Spleen (tissue), 11 donors: ENCODE measurements around the gene ETV1. TPM values are rescaled to one million over a fixed set of nuclear protein-coding genes. Genes with fewer than 3 reads are reported as not detected.

ENCODE experiments used
- DNase-seq: peaks from one replicate; pipeline ENCODE4 v3.0.0-alpha.2; 2020
- H3K27ac ChIP-seq, 8 donors: fragments of 200-600 bp; sonication (generic) in 7 of 8; 1 replicate in 4 of 8; 2 replicates in 4 of 8; pipeline versions ENCODE4 v1.5.0 to v1.8.0; 2016 to 2021; ENCODE audit warnings: inconsistent platforms in 4 of 8, mild to moderate bottlenecking in 4 of 8, moderate library complexity in 1 of 8
- H3K27me3 ChIP-seq, 7 donors: fragments of 200-600 bp; sonication (generic) in 6 of 7; replicated peaks in 1 of 7; 1 replicate in 4 of 7; 2 replicates in 3 of 7; pipeline versions ENCODE4 v1.5.0 to v1.8.0; 2016 to 2021; ENCODE audit warnings: inconsistent platforms in 3 of 7, mild to moderate bottlenecking in 1 of 7
- H3K36me3 ChIP-seq, 6 donors: fragments of 200-600 bp; sonication (generic) in 5 of 6; 1 replicate in 4 of 6; 2 replicates in 2 of 6; pipeline versions ENCODE4 v1.5.0 to v1.8.0; 2016 to 2021; ENCODE audit warnings: inconsistent platforms in 2 of 6
- H3K4me1 ChIP-seq, 6 donors: fragments of 200-600 bp; sonication (generic) in 5 of 6; 1 replicate in 3 of 6; 2 replicates in 3 of 6; pipeline versions ENCODE4 v1.5.0 to v1.8.0; 2016 to 2021; ENCODE audit warnings: inconsistent platforms in 3 of 6
- H3K4me3 ChIP-seq, 8 donors: fragments of 200-600 bp; sonication (generic) in 7 of 8; 1 replicate in 4 of 8; 2 replicates in 4 of 8; pipeline versions ENCODE4 v1.5.0 to v1.8.0; 2016 to 2021; ENCODE audit warnings: inconsistent platforms in 4 of 8, mild to moderate bottlenecking in 4 of 8, moderate library complexity in 2 of 8
- H3K9me3 ChIP-seq, 8 donors: fragments of 200-600 bp; sonication (generic) in 7 of 8; 1 replicate in 4 of 8; 2 replicates in 4 of 8; pipeline versions ENCODE4 v1.5.0 to v1.8.0; 2016 to 2021; ENCODE audit warnings: inconsistent platforms in 4 of 8
- POLR2A ChIP-seq, 3 donors: fragments of 450-650 bp; IDR thresholded peaks; one replicate each; pipeline ENCODE4 v1.5.1; 2017; ENCODE audit warnings: antibody characterized with exemption in 3 of 3, mild to moderate bottlenecking in 1 of 3
- POLR2AphosphoS5 ChIP-seq, 3 donors: sonication (generic); formaldehyde crosslinking; IDR thresholded peaks; one replicate each; pipeline ENCODE4 v1.5.1; 2017; ENCODE audit warnings: antibody characterized with exemption in 3 of 3
- WGBS, 5 donors: extraction: QIAGEN DNeasy Blood & Tissue Kit in 3 of 5; methylation state at CpG; one replicate each; pipeline versions ENCODE4 v1.1.5 to v1.1.7; 2013 to 2018; 5-methylcytosine and 5-hydroxymethylcytosine counted together
- intact Hi-C: fragments of 100-400 bp; cut with DNase I; formaldehyde crosslinking; loops from one replicate; pipeline ENCODE4 v1.15.0; 2023; ENCODE audit warnings: low total_unique reads
- polyA plus RNA-seq, 3 donors: library from polyadenylated mRNA; stranded (reverse); fragments of 200-250 nt; gene quantifications; one replicate each; pipeline ENCODE4 v1.2.1, GENCODE V29; 2013
- small RNA-seq, 4 donors: library from RNA; depleted of rRNA; stranded (forward); fragments of <200 nt; gene quantifications; one replicate each; pipeline ENCODE3, GENCODE V24; 2016
- total RNA-seq, 7 donors: library from RNA; depleted of rRNA in 3 of 7; stranded (reverse); fragments of >200 nt in 3 of 7; fragmentation: NEBNext Ultra II Directional in 4 of 7; extraction: Animal tissue kit (Norgen Biotek cat#: 25700) in 4 of 7; gene quantifications; one replicate each; pipeline versions ENCODE4 v1.1.0 to v1.2.1, GENCODE V29; 2016 to 2021
- TF ChIP-seq, protein P1 (sequence below), 11 experiments: fragments of 200-600 bp in 7 of 11; fragments of 450-650 bp in 4 of 11; sonication (generic) in 4 of 11; IDR thresholded peaks in 8 of 11; conservative IDR thresholded peaks in 3 of 11; 1 replicate in 7 of 11; 2 replicates in 4 of 11; pipeline versions ENCODE4 v1.4.0 to v1.8.0; 2016 to 2021; ENCODE audit warnings: antibody characterized with exemption in 11 of 11, inconsistent platforms in 4 of 11, mild to moderate bottlenecking in 1 of 11
- donor health status: healthy with polysubstance abuse.
- donor health status: DM: no; HTN: no; CAD: no; lungs with moderate emphysema.
- donor health status: DM: no; HTN: no; CAD: no.
- donor health status: Bipolar disorder and iron deficiency.
- donor health status: healthy.
- donor health status: DM: no; HTN: no; CAD: no.
- donor health status: DM: yes; HTN: yes; CAD: no.

ETV1 gene
- total and polyA plus RNA-seq, 10 donors: 1.5 to 20.0 (median 7.2) TPM

DNA sequence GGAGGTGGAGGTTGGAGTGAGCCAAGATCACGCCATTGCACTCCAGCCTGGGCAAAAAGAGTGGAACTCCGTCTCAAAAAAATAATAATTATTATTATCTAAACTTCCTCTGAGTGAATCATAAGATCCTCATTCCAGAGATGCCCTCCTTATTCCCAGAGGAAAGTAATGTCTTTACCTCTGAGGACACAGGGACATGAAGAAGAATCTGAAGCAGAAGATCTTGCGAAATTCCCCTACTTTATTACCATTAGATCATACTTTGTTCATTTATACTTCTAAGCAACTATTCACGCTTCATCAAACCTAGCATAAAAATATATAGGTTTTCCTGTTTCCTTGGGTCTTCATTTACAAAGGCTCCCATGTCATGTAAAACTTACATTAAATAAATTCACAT lies 143.1 kb downstream of the ETV1 start:
- Histone ChIP-seq H3K4me1 (peaks cover 0 to 18% (median 0%) of the 10 kb centered on the region in 6 donors), H3K27me3 (no peaks in the 10 kb centered on the region), H3K9me3 (no peaks in the 10 kb centered on the region), H3K36me3 (no peaks in the 10 kb centered on the region), H3K4me3 (no peak overlapping the region), H3K27ac (no peak overlapping the region)
- DNase-seq: no peak
- intact Hi-C loops: no loop called here
- no peak for TF ChIP-seq POLR2AphosphoS5 (IDR thresholded peaks at IDR 0.05)
- no peak for TF ChIP-seq POLR2A (IDR thresholded peaks at IDR 0.05)
- TF ChIP-seq, protein P1, sequence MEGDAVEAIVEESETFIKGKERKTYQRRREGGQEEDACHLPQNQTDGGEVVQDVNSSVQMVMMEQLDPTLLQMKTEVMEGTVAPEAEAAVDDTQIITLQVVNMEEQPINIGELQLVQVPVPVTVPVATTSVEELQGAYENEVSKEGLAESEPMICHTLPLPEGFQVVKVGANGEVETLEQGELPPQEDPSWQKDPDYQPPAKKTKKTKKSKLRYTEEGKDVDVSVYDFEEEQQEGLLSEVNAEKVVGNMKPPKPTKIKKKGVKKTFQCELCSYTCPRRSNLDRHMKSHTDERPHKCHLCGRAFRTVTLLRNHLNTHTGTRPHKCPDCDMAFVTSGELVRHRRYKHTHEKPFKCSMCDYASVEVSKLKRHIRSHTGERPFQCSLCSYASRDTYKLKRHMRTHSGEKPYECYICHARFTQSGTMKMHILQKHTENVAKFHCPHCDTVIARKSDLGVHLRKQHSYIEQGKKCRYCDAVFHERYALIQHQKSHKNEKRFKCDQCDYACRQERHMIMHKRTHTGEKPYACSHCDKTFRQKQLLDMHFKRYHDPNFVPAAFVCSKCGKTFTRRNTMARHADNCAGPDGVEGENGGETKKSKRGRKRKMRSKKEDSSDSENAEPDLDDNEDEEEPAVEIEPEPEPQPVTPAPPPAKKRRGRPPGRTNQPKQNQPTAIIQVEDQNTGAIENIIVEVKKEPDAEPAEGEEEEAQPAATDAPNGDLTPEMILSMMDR (IDR thresholded peaks at IDR 0.05 in 8 of 11, conservative IDR thresholded peaks at IDR 0.05 in 3 of 11): no peak
- 86 to 93% (median 88%) methylated on average over 4 of the region's 4 CpGs for WGBS, 5 donors

DNA sequence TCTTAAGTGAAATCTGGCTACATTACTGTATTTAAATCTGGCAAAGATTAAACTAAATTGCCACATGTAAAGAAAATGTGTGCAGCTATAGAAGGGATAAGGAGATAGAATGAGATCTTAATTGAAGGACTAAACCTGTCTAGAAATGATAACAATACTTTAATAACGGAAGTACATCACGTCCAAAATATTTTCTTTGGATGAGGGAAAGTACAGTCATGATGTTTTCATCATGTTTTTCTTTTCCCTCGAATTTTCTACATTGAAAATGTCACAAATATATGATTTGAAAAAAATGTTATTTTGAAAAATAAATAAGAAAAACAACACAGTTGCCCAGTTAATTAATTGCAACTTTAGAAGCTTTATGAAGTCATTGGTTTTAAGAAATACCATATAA lies 143.9 kb downstream of the ETV1 start:
- no peak for DNase-seq
- 70 to 80% (median 74%) methylated on average over 3 of the region's 3 CpGs for WGBS, 5 donors

DNA sequence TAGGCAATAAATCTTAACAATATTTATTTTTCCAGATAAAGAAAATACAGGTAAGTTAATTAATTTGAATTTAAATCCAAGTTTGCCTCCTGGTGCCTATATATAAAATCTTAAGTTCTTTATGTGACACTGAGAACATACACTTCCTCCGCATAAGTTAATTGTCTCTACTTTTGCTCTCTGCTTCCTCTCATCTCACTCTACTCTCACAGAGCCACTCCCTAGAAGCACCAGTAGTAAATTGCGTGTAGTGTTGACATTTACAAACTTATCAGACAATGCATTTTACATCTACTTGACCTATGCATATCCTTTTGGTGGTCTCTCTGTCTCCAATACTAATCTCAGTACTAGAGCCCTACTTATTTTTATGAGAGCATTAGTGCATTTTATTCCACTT lies 144.5 kb downstream of the ETV1 start:
- TF ChIP-seq POLR2A (IDR thresholded peaks at IDR 0.05) (no peak), POLR2AphosphoS5 (IDR thresholded peaks at IDR 0.05) (no peak)
- TF ChIP-seq, protein P1 (IDR thresholded peaks at IDR 0.05 in 8 of 11, conservative IDR thresholded peaks at IDR 0.05 in 3 of 11): no peak
- intact Hi-C loops: no loop called here
- Histone ChIP-seq H3K4me3 (no peak overlapping the region), H3K27me3 (no peaks in the 10 kb centered on the region), H3K36me3 (no peaks in the 10 kb centered on the region), H3K27ac (no peak overlapping the region), H3K4me1 (peaks cover 0 to 8% (median 0%) of the 10 kb centered on the region in 6 donors), H3K9me3 (no peaks in the 10 kb centered on the region)
- no peak for DNase-seq
- 79 to 91% (median 84%) methylated on average over 2 of the region's 2 CpGs for WGBS, 5 donors

More for the DNA sequence above, 143.9 kb downstream of the ETV1 start:
- Histone ChIP-seq H3K9me3 (no peaks in the 10 kb centered on the region), H3K4me3 (no peak overlapping the region), H3K36me3 (no peaks in the 10 kb centered on the region), H3K27ac (no peak overlapping the region), H3K27me3 (no peaks in the 10 kb centered on the region), H3K4me1 (peaks cover 0 to 15% (median 0%) of the 10 kb centered on the region in 6 donors)
- TF ChIP-seq, protein P1 (IDR thresholded peaks at IDR 0.05 in 8 of 11, conservative IDR thresholded peaks at IDR 0.05 in 3 of 11): no peak
- no peak for TF ChIP-seq POLR2A (IDR thresholded peaks at IDR 0.05)
- TF ChIP-seq POLR2AphosphoS5 (IDR thresholded peaks at IDR 0.05): no peak
- intact Hi-C loops: no loop called here

DNA sequence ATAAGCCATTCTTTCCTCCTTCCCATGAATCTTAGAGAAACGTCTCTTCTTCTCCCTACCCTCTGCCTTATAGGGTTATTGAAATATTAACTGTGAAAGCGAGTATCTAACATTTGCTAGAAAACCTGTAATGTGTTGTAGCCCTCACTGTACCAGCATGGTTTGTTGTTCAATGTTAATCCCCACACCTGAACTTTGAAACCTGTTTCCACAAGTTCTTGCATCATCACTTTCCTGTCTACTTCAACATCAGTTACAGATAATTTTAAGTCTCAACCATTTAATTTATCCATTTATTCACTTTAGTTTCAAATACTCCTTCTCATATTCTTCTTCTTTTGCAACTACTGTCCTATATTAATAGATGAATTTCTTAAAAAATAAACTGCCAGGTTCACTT lies 148.2 kb downstream of the ETV1 start:
- H3K27me3 ChIP-seq: no peaks in the 10 kb centered on the region
- H3K9me3 ChIP-seq: no peaks in the 10 kb centered on the region
- no peak for DNase-seq
- intact Hi-C loops: no loop called here
- 68 to 87% (median 83%) methylated on average over 2 of the region's 2 CpGs for whole genome bisulfite sequencing, 5 donors
- H3K27ac ChIP-seq: no peak overlapping the region
- H3K4me1 ChIP-seq: no peaks in the 10 kb centered on the region
- no peaks in the 10 kb centered on the region for H3K36me3 ChIP-seq
- H3K4me3 ChIP-seq: no peak overlapping the region
- no peak for TF ChIP-seq POLR2AphosphoS5 (IDR thresholded peaks at IDR 0.05)
- TF ChIP-seq, protein P1 (IDR thresholded peaks at IDR 0.05 in 8 of 11, conservative IDR thresholded peaks at IDR 0.05 in 3 of 11): no peak
- TF ChIP-seq POLR2A (IDR thresholded peaks at IDR 0.05): no peak

Small RNA genes lying within 50 kb of the gene (small RNA-seq; reads per million reads assigned to genes)
- gene RF00019: 0 reads per million in 4 donors
